Tongue (tissue), 2 donors: ENCODE data around the gene IQCE. TPM values are rescaled to one million over a fixed set of nuclear protein-coding genes. Genes with fewer than 3 reads are reported as not detected.
A peak's percentile ranks its signal among the peaks of the same experiment; 100 is the strongest.
"Not testable (repeated sequence)": the region's sequence is repeated elsewhere in the genome, so short reads cannot be mapped to it uniquely, and the experiment has no call there.

ENCODE experiments used
- DNase-seq: peaks from one replicate; pipeline ENCODE4 v3.0.0-alpha.2; 2015
- total RNA-seq: library from RNA; depleted of rRNA; stranded (reverse); fragments of >200 nt; gene quantifications from one replicate; pipeline ENCODE4 v1.2.3, GENCODE V29; 2014

Gene IQCE
- total RNA-seq, 1 donor from 2014 or later, result 6.4 TPM

DNA sequence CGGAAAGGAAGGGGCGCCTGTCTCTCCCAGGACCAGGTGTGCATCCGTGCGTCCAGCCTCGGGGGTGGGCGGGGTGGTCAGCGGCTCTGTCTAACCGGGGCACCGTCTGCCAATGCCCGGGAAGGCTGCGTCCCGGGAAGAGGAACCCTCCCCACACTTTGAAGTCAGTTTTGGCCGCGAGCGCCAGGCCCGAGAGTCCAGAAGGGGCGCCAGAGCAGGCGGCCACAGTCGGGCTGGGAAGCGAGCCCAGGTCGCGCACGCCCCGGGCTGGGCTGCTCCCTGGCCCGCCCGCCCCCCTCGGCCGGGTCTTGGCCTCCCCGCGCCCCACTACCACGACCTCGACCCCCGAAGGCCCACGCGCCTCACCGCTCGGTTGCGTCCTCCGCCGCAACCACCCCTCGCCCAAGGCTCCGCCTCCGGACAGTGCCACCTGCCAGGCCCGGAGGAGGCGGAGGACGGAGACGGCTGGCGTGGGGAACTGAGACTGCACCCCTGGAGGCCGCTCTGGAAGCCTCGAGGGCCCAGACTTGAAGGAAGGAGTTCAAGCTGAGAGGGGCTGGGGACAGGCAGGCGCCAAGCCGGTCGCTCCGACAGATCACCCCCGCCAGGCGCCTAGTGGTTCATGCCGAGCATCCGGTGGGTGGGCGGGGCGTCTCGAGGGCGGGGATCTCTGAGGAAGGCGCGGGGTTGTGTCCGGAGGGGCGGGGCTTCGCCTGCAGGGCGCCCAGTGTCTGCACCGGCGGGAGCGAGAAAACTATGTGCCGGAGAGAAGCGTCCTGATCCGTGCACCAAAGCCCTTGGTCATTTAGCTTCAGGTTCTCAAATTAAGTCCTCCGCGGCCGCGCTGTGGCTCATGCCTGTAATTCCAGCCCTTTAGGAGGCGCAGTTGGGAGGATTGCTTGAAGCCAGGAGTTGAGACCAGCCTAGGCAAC is 3.4 kb upstream of the IQCE start, which contains the start of gene BRAT1:
TSS of gene BRAT1 (minus strand) at position 404 of the 932 bp plus-strand sequence. CDS start 1,093 bp downstream, outside the sequence.
- DNase-seq, result peak; percentile 97

DNA sequence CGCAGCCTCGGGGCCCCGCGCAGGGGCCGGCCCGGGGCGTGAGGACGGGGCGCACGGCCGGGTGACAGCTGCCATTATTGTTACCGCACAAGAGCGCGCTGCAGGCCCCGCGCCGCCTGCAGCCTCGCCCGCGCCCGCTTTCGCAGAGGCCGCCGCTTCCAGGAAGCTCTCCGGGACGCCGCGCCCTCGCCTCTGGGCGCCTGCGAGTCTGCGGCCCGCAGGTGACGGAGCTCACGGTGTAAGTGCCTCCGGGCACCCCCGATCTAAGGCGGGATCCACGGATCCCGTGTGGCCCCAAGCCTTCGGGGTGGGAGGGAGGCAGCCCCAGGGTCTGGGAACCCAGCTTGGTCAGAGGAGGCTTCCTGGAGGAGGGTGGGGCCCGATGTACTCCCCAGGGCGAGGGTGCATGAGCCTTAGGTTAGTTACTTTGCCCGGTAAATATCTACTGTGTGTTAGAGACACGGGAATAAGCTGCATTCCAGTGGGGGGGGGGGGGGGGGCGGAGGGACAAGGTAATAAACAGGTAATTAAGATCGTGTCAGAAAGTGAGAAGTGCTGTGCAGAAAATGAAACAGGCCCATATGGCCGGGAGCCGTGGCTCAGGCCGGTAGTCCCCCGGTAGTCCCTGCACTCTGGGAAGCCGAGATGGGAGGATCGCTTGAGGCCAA is 638 bp downstream of the IQCE start:
- DNase-seq, result no peak

DNA sequence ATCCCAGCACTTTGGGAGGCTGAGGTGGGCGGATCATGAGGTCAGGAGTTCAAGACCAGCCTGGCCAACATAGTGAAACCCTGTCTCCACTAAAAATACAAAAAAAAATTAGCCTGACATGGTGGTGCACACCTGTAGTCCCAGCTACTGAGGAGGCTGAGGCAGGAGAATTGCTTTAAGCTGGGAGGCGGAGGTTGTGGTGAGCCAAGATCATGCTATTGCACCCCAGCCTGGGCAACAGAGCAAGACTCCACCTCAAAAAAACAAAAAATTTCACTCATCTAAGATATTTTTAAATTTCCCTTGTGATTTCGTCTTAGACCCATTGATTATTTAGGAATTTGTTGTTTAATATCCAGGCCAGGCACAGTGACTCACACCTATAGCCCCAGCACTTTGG is 5.2 kb downstream of the IQCE start:
- DNase-seq, result not testable (repeated sequence)

DNA sequence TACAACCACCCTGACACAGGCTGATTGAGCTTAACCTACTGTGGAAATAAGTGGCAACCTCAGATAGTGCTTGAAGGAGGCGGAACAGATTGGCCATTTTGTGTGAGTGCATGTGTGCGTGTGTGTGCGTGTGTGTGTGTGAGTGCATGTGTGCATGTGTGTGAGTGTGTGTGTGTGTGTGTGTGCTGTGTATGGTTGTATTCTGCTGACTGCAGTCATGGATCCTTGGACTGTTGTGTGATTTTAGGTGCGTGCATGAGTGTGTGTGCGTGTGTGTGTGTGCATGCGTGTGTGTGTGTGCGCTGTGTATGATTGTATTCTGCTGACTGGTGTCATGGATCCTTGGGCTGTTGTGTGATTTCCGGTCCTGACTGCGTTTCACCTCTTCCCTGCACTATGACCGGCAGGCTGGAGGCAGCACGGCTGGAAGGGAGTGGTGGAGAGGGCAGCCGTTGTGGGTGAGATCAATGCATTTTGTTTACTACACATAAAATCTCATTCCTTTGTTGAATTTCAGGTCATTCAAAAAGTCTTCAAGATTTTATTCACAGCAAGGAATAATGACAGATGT is 6.3 kb downstream of the IQCE start:
- no peak for DNase-seq

DNA sequence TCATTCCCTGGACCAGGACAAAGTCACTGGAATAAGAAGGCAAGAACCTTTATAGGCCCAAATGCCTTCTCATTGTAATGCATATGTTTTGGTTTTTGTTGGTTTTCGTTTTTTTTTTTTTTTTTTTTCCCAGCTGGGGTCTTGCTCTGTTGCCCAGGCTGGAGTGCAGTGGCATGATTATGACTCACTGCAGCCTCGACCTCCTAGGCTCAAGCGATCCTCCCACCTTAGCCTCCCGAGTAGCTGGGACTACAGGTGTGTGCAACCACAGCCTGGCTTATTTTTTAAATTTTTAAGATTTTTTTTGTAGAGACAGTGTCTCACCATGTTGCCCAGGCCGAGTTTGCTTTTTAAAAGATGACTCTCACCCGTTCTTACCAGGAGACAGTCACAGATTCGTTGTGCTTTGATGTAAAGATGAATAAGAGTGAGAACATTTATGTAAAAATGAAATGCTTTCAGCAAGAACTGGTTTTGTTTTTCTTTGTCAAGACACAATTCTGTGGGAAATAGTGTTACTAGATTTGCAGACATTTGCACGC is 7.6 kb downstream of the IQCE start:
- no peak for DNase-seq

DNA sequence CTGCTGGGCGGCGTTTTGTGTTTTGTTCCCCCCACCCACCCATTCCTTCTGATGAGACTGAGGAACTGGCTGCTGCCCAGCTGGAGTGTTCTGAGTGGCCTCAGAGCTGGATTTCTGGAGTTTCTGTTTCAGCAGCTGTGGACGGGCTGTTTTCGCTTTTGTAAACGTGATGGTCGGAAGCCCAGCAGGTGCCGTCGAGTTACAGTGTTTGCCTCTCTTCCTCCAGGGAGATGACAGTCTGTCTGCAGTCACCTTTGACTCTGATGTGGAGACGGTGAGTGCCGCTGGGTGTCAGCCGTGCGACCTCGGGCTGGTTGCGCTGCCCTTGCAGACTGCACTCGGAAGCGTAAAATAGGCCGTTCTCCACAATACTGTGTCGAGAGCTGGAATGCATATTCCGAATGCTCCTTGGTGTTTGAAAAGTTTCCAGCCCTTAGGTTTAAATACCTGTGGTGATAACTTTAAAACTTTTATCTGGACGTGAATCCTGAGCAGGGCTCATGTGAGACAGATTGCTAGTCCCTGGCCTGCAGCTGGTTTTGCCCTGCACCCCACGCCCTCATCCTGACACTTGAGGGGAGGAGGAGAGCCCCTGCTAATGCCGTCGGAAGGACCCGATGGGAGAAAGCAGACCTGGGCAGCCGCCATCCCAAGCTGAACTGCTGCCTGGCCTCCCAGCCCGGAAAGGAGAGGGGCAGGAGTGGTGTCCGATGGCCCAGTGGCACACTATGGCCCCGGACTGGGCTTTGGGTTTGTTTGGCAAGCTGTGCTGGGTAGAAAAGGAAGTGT is 8.3 kb downstream of the IQCE start:
- peak; percentile 77 for DNase-seq

DNA sequence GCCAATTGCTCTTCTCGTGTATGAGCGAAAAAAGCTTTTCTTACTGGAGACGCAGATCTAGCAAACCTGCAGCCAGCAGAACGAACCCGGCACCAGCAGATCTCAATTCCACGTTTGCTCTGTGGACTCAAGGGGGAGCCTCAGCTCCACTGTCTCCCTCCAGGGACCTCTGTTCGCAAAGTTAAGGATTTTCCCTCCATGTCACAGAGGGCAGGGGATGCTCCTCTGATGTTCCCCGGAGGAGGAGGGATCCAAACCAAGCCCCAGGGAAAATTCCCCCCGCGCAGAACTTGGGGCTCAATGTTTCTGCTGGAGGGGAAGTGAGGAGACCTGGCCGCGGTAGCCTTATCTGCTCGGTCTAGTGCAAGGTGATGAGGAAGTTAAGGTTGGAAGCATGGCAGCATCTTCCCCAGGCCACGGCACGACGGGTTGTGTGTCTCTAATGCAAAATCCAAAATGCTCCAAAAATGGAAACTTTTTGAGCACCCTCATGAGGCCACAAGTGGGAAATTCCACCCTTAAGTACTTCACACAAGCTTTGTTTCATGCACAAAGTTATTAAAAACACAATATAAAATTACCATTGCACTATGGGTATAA is 9.0 kb downstream of the IQCE start:
- DNase-seq, result peak; percentile 75

DNA sequence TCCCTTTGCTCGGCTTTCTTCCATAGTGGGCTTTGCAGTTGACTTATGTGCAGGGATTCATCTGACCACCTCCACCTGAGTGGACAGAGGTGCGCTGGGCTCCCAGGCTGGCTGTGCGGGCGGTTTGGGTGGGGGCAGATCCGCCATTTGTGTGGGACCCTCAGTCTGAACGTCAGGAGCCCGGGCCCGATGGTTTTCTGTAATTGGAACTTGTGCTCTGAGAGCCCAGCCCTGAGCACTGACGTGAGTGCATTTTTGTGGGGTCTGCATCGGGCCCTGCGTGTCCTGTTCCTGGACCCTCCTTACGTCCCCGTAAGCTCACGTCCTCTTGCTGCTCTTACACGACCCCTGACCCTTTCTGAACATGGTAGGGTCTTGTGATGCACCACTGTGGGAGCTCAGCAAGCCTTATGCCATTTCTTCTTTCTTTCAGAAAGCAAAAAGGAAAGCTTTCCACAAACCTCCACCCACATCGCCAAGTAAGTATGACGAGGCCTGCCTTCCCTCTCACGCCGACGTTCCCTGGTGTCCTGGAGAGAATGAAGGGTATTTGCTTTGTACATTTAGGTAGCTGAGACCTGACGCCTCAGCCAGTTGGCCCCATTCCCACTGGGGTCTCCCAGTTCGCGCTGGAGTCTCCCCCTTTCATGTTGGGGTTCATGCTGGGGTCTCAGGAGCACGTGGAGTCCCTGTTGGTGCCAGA is 9.9 kb downstream of the IQCE start:
- DNase-seq, result no peak

DNA sequence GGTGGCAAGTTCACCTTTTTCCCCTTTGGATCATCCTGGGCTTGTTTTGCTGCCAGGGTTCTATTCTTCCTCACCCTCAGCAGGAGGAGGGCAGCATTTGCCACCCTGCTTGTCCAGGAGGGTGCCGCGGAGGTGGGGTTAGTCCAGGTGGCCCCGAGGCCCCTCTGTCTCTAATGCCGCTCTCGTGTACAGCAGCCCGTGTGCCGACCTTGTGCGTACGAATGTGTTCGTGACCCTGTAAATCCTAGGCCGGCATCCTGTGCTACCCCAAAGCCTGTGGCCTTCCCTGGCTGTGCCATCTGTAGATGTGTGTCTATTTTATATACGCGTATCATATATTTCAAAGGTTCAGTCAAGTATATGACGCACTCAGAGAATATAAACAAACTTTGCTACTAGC is 10.6 kb downstream of the IQCE start:
- no peak for DNase-seq

DNA sequence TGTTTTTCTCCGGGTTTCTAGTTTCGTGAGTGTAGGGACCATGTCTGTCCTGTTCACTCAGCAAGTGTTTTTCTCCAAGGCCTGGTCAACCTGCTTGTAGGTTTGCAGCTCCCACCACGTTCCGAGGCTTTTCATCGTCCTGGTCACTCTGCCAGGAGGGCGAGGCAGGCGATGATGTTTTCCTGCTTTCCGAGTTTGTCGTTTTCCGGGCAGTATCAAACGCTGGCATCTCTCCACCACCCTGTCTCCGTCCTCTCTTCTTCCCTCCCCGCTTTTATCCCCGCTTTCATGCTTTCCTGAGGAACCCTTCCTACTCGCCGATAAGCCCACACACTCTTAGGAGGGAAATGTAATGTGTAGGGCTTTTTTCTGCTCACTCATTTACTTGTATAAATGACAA is 11.2 kb downstream of the IQCE start:
- DNase-seq, result no peak

DNA sequence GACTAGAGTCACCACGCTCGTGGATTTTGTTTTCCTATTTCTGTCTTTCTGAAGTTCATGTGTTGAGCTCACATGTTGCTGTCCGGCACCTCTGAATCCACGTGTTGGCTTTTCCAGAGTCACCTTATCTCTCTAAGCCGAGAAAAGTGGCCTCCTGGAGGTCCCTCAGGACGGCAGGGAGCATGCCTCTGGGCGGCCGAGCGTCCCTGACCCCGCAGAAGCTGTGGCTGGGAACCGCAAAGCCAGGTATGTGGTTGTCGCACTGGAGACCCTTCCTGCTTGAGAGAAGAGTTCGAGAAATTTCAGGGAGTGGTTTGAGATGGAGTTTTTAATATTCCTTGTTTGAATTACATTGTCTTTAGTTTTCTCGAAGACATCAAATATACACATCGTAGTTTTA is 12.6 kb downstream of the IQCE start:
- DNase-seq, result no peak

DNA sequence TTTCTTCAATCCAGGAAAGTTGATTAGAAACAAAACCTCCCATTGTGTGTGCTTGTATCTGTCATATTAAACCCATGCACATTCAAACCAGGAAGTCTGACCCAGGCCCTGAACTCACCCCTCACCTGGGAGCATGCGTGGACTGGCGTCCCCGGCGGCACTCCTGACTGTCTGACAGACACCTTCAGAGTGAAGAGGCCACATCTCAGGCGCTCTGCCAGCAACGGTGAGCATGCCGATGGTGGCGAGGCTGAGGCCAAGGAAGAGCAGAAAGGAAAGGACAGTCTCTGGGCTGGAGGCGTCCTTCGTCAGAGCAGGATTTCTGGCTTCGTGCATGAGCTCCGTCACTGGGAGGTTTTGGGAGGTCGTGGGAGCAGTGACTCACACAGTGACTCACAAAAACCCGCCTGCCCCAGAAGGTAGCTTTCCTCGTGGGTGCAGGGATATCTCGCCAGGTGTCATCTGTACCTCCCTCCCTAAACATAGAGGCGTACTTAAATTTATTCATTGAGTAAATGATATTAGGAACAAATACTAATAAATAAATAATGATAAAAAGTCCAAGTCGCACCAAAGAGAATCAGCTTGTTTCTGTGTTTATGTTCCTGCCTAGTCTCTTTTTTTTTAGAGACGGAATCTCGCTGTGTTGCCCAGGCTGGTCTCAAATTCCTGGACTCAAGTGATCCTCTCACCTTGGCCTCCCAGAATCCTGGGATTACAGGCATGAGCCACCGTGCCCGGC is 13.5 kb downstream of the IQCE start:
- DNase-seq, result no peak

DNA sequence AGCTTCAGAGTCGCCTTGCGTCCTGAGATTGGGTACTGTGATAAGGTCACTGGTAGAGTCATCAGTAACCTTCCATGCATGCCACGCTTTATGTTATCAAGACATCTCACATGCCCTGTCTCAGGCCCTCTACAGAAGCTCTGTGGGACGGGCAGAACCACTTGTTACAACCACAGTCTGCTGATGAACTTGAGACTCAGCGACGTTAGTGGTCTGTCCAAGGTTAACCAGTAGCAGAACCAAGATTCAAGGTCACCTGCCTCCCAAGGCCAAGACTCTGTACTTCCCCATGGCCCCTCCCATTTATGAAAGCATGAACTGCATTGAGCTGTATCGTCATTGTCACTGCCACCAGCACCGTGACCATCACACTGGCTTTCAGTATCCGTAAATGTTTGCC is 15.0 kb downstream of the IQCE start:
- no peak for DNase-seq

DNA sequence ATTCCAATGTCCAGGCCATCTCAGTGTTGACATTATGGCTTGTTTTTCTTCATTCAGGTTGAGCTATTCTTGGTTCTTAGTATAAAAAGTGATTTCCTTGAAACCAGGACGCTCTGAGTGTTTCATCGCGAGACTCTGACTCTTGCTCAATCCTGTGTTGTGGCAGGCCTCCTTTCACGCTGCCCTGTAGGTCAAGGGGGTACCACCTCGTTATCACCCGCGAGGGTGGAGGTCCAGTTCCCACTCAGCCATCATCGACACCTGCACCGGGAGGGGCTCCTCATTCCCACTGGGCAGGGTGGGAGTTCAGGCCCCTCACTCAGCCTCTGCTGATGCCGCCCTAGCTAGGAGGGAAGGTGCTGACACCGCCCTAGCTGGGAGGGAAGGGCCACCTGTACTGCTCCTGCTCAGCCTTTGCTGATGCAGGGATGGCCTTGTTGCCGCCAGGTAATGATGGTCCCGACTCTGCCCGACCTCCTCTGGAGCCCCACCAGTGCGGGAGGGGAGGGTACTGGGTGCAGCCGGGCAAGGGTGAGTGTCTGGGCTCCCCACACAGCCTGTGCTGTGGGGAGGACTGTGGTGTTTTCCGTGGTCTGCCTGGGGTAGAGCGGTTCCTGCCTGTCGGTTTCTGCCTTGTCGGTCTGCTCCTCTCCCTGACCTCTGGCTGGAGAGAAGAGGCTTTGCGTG is 16.4 kb downstream of the IQCE start:
- DNase-seq, result no peak

DNA sequence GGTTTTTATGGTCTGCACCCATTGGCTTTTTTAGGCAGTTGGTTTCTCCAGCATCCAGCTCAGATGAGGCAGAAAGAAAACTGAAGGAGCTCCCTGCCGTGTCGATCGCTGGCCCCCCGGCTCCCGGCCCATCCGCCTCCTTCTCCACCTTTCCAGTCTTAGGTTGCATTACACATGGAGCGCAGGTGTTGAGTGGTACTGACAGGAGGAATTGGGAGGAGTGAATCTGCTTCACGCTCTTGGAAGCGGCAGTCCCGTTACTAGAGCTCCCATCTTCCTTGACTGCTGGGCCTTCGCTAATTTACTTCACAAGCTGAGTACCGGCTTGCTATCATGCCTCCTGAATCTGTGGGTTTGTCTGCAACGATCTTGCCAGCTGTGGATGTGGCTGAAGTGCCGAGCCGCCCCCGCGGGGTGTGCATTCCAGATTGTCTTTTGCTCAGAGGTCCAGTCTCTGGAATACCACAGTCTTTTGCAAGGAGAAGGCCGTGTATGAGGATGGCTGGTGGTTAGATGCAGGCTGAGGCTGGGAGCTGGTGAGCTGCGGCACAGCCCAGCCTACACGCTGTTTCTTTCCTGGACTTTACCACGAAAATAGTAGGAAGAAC is 17.1 kb downstream of the IQCE start:
- DNase-seq, result no peak

DNA sequence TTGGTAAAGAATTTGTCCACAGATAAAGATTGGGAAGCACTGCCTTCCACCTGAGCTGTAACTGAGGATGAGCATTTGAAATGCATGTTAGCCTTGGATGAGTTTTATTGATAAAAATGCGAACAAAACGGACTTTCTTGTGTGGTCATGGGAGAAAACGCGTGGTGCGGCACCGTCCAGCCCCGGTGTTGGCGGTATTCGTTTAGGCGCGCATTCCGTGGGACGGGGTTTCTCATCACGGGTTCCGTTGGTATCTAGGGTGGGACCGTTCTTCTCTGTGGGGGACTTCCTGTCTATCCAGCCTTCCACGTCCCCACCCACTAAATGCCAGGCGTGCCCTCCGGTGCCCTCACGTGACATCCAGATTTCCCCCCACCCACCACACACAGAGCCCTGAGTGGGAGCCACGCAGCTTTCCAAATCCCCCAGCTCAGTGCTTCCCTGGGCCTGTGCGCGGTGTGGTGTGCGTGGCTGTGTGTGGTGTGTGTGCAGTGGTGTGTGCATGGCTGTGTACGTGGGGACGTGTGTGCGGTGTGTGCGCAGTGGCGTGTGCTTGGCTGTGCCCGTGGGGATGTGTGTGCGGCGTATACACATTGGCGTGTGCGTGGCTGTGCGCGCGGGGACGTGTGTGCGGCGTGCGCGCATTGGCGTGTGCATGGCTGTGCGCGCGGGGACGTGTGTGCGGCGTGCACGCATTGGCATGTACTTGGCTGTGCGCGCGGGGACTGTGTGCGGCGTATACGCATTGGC is 18.1 kb downstream of the IQCE start:
- DNase-seq, result no peak

DNA sequence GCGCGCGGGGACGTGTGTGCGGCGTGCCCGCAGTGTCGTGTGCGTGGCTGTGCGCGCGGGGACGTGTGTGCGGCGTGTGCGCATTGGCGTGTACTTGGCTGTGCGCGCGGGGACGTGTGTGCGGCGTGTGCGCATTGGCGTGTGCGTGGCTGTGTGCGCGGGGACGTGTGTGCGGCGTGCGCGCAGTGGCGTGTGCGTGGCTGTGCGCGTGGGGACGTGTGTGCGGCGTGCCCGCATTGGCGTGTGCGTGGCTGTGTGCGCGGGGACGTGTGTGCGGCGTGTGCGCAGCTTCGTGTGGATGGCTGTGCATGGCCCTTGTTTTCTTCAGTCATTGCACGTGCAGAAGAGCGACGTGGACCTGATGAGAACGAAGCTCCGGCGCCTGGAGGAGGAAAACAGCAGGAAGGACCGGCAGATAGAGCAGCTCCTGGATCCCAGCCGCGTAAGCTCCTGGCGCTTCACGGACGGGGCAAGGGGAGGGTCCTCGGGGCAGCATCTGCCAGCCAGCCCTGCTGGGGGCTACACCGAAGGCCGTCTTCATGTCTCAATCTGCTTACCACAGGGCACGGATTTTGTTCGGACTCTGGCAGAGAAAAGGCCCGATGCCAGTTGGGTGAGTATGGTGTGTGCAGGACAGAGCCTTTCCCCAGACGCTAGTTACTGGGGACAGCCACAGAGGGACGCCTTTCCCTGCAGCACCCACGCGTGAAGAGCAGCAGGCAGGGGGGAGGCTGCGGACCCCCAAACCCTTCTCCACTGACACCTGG is 19.3 kb downstream of the IQCE start:
- DNase-seq, result no peak

DNA sequence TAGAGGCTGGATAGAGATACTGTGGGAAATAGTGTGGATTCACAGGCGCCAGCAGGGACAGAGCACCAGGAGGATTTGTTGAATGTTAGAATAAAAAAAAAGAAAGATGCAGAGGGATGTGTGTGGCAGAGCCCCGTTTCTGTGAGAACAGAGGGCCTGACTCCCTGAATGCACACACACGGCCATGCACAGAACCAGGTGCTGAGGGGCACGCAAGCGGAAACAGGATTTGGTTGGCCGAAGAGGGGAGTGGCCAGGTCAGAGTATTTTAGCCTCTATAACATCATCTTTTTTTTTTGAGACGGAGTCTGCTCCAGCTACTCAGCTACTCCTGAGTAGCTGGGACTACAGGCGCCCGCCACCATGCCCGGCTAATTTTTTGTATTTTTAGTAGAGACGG is 21.9 kb downstream of the IQCE start:
- no peak for DNase-seq
